K562 (cell line): ENCODE results near the gene GCNA. TPM values are rescaled to one million over a fixed set of nuclear protein-coding genes. Genes with fewer than 3 reads are reported as not detected.

Experiments
- ATAC-seq: fragments of 200-7000 bp; cut with Tn5 transposase; 3 replicates; pipeline ENCODE4 v1.9.1; 2020; ENCODE audit warnings: moderate library complexity
- BruUV-seq: library from RNA; stranded (reverse); fragments of 400-500 nt; replicated peaks from 2 replicates; lab custom pipeline; 2021; lab: Mats Ljungman, UMichigan
- CTCF ChIA-PET: fragments of 300-600 bp; formaldehyde crosslinking; extraction: SDS; loops from one replicate; lab custom pipeline; 2021; ENCODE audit warnings: low intra/inter-chr PET ratio; lab: Yijun Ruan, JAX
- POLR2A ChIA-PET: fragments of 300-600, 350-650 bp; sonication (Branson Sonifier 250); formaldehyde crosslinking; extraction: SDS; loops from one replicate; lab custom pipeline; 2021; ENCODE audit warnings: antibody characterized with exemption, inconsistent platforms; lab: Yijun Ruan, JAX
- DNase-seq, 4 experiments: peaks; one replicate each; pipeline versions ENCODE4 v3.0.0 to v3.0.0-alpha.2; 2011 to 2018; ENCODE audit warnings: low spot score in 3 of 4, mixed read lengths in 3 of 4; ENCODE audit errors: extremely low read depth in 1 of 4
- FAIRE-seq: peaks from 2 replicates; lab custom pipeline; 2011; peaks lifted over from hg19 to GRCh38; lab: Jason Lieb, UNC
- H2AFZ ChIP-seq: 2 replicates; pipeline ENCODE4 v1.6.0; 2011; ENCODE audit warnings: low read depth, low read length, control low read depth, inconsistent platforms
- H3K27ac ChIP-seq: fragments of 200-600 bp; 3 replicates; pipeline ENCODE4 v1.8.0; 2011; ENCODE audit warnings: low read depth, mild to moderate bottlenecking, control low read depth, inconsistent platforms, low read length, moderate library complexity, mixed read lengths; ENCODE audit errors: extremely low read depth
- H3K27me3 ChIP-seq, 2 experiments: fragments of 300-600 bp in 1 of 2; 2 replicates in 1 of 2; 3 replicates in 1 of 2; pipeline versions ENCODE4 v1.6.0 to v1.8.0; 2011; ENCODE audit warnings: inconsistent platforms in 2 of 2, low read length in 2 of 2, mild to moderate bottlenecking in 1 of 2, mixed read lengths in 1 of 2, moderate library complexity in 1 of 2; ENCODE audit not compliant: control insufficient read depth in 2 of 2, insufficient read depth in 2 of 2
- H3K36me3 ChIP-seq: fragments of 300-600 bp; 3 replicates; pipeline ENCODE4 v1.8.0; 2011; ENCODE audit warnings: mild to moderate bottlenecking, low read length, inconsistent platforms; ENCODE audit not compliant: control insufficient read depth, insufficient read depth
- H3K4me1 ChIP-seq, 2 experiments: fragments of 200-600 bp in 1 of 2; replicated peaks in 1 of 2; 2 replicates in 1 of 2; 3 replicates in 1 of 2; pipeline versions ENCODE4 v1.5.1 to v1.8.0; 2011; ENCODE audit warnings: inconsistent platforms in 2 of 2, low read length in 2 of 2, mild to moderate bottlenecking in 1 of 2, mixed read lengths in 1 of 2, moderate library complexity in 1 of 2; ENCODE audit not compliant: control insufficient read depth in 2 of 2, insufficient read depth in 2 of 2
- H3K4me2 ChIP-seq: 2 replicates; pipeline ENCODE4 v1.6.1; 2011; ENCODE audit warnings: low read length, control low read depth, inconsistent platforms, mixed read lengths; ENCODE audit not compliant: insufficient read depth
- H3K4me3 ChIP-seq: fragments of 200-600 bp; sonication (generic), shearing (Covaris generic); 2 replicates; pipeline ENCODE4 v1.5.1; 2016; ENCODE audit warnings: control low read depth, inconsistent platforms
- H3K79me2 ChIP-seq: fragments of 200-600 bp; 3 replicates; pipeline ENCODE4 v1.8.0; 2011; ENCODE audit warnings: low read length, inconsistent platforms; ENCODE audit not compliant: control insufficient read depth, insufficient read depth
- H3K9ac ChIP-seq, 2 experiments: 2 replicates each; pipeline versions ENCODE4 v1.6.0 to v1.6.1; 2011; ENCODE audit warnings: low read depth in 2 of 2, low read length in 2 of 2, control low read depth in 1 of 2, inconsistent platforms in 1 of 2, mild to moderate bottlenecking in 1 of 2, mixed read lengths in 1 of 2; ENCODE audit not compliant: insufficient read depth in 1 of 2
- H3K9me1 ChIP-seq: one replicate; pipeline ENCODE4 v1.6.0; 2011; ENCODE audit warnings: inconsistent platforms, mild to moderate bottlenecking, low read length, moderate library complexity; ENCODE audit not compliant: control insufficient read depth, insufficient read depth
- H3K9me3 ChIP-seq: replicated peaks from 2 replicates; pipeline ENCODE4 v1.5.1; 2011; ENCODE audit warnings: low read depth, low read length, inconsistent platforms; ENCODE audit not compliant: control insufficient read depth, insufficient read depth
- H4K20me1 ChIP-seq: replicated peaks from 2 replicates; pipeline ENCODE4 v1.6.1; 2011; ENCODE audit warnings: low read length, inconsistent platforms, mixed read lengths; ENCODE audit not compliant: control insufficient read depth, insufficient read depth
- BHLHE40 ChIP-seq: IDR thresholded peaks from 2 replicates; pipeline ENCODE4 v1.6.1; 2011; ENCODE audit warnings: low read length, improper control_type of control experiment
- NR2C2 ChIP-seq, 2 experiments: fragments of 200-800 bp in 1 of 2; sonication (Bioruptor generic) in 1 of 2; sonication (generic) in 1 of 2; formaldehyde crosslinking in 1 of 2; IDR thresholded peaks; 2 replicates each; pipeline versions ENCODE4 v1.6.1 to v1.8.0; 2016 to 2022; ENCODE audit warnings: mild to moderate bottlenecking in 1 of 2, missing compliant biosample characterization in 1 of 2, missing genetic modification characterization in 1 of 2, missing genetic modification reagents in 1 of 2
- SMARCE1 ChIP-seq: fragments of 450-650 bp; IDR thresholded peaks from 2 replicates; pipeline ENCODE4 v1.7.1; 2016; ENCODE audit warnings: mild to moderate bottlenecking
- ZFP36 ChIP-seq: fragments of 150-350 bp; IDR thresholded peaks from 2 replicates; pipeline ENCODE4 v1.6.1; 2018; ENCODE audit warnings: low read length, low read depth; ENCODE audit not compliant: partially characterized antibody
- ZNF407 ChIP-seq: fragments of 450-650 bp; IDR thresholded peaks from 2 replicates; pipeline ENCODE4 v1.6.1; 2016; ENCODE audit warnings: low read depth
- WGBS: fragments of 100-300 bp; shearing (Covaris generic); methylation state at CpG from one replicate; pipeline ENCODE4 v1.1.6; 2016; ENCODE audit warnings: low coverage, mixed read lengths; ENCODE audit not compliant: insufficient coverage; ENCODE audit errors: missing lambda C conversion rate; 5-methylcytosine and 5-hydroxymethylcytosine counted together
- in situ Hi-C: fragments of 300-500 bp; cut with MboI; formaldehyde crosslinking; loops from 4 replicates; pipeline ENCODE4 v1.15.0; 2018; ENCODE audit warnings: inconsistent platforms, mixed read lengths
- intact Hi-C: fragments of 100-400 bp; cut with micrococcal nuclease; formaldehyde crosslinking; loops from 2 replicates; pipeline ENCODE4 v1.14.2; 2022
- polyA plus RNA-seq, 8 experiments: library from polyadenylated mRNA; depleted of rRNA in 4 of 8; stranded (reverse) in 5 of 8; unstranded in 3 of 8; fragments of >200 nt; fragmentation: Nextera tagmentation in 2 of 8; fragmentation: Illumina TruSeq in 1 of 8; extraction: Ambion mirVana in 2 of 8; extraction: Trizol in 1 of 8; gene quantifications; 2 replicates each; pipeline versions ENCODE4 v1.2.1 to v1.2.3, GENCODE V29; 2011 to 2014; ENCODE audit warnings: inconsistent platforms in 1 of 8, missing spikeins in 1 of 8
- total RNA-seq, 7 experiments: library from RNA; depleted of rRNA in 6 of 7; stranded (reverse); fragments of >200 nt in 6 of 7; fragmentation: Illumina TruSeq in 2 of 7; extraction: Trizol in 2 of 7; gene quantifications; 2 replicates each; pipeline versions ENCODE4 v1.2.1 to v1.2.3, GENCODE V29; 2011 to 2021; ENCODE audit warnings: low replicate concordance in 1 of 7

Gene GCNA
- total and polyA plus RNA-seq, 9 of the 15 experiments (the other 6 are each of a cell fraction or from before 2014, with no cell fraction given), result 0.27 to 1.5 (median 0.86) TPM

GRCh38 chrX:71549986-71550385 lies 28.3 kb upstream of the GCNA start:
- H2AFZ ChIP-seq, result no peak overlapping the region
- H4K20me1 ChIP-seq, result no peaks in the 10 kb centered on the region
- no peaks in the 10 kb centered on the region for H3K4me1 ChIP-seq
- DNase-seq (no peak), ATAC-seq (no peak), FAIRE-seq (no peak)
- ChIA-PET CTCF (interaction anchor here (1.1 kb wide), 1 partner anchor 10 kb away, joined by 6 read pairs; no protein-coding TSS in a partner anchor), POLR2A (interaction anchor here (0.5 to 4.4 kb wide), 4 partner anchors 8 to 40 kb away, joined by 3 to 37 read pairs (median 4); partner anchors contain the start of gene OGT)
- BruUV-seq, result no TSS peak
- H3K9me1 ChIP-seq, result peaks cover 3% of the 10 kb centered on the region
- no peaks in the 10 kb centered on the region for H3K9me3 ChIP-seq
- no peaks in the 10 kb centered on the region for H3K27me3 ChIP-seq
- peaks cover 39% of the 10 kb centered on the region for H3K79me2 ChIP-seq
- peaks cover 89% of the 10 kb centered on the region for H3K36me3 ChIP-seq
- in situ Hi-C loops, result no loop called here
- no peak overlapping the region for H3K4me3 ChIP-seq
- intact Hi-C loops, result no loop called here
- TF ChIP-seq ZFP36, result no peak
- no peak for TF ChIP-seq SMARCE1
- TF ChIP-seq ZNF407, result no peak
- no peak for TF ChIP-seq NR2C2 (CRISPR knock-in tag; IDR thresholded peaks at IDR 0.05)
- TF ChIP-seq NR2C2 (tag; IDR thresholded peaks at IDR 0.05), result no peak
- TF ChIP-seq BHLHE40, result no peak
- H3K27ac ChIP-seq, result no peak overlapping the region
- H3K4me2 ChIP-seq, result no peak overlapping the region
- no peak overlapping the region for H3K9ac ChIP-seq
- 80% methylated on average over 1 of the region's 1 CpG for WGBS
